GF-D8 (cell line): ENCODE measurements around the gene CRYL1.

ENCODE experiments used
- DNase-seq: peaks from one replicate; lab custom pipeline; 2025; lab: John Stamatoyannopoulos, UW

The CRYL1 gene

DNA sequence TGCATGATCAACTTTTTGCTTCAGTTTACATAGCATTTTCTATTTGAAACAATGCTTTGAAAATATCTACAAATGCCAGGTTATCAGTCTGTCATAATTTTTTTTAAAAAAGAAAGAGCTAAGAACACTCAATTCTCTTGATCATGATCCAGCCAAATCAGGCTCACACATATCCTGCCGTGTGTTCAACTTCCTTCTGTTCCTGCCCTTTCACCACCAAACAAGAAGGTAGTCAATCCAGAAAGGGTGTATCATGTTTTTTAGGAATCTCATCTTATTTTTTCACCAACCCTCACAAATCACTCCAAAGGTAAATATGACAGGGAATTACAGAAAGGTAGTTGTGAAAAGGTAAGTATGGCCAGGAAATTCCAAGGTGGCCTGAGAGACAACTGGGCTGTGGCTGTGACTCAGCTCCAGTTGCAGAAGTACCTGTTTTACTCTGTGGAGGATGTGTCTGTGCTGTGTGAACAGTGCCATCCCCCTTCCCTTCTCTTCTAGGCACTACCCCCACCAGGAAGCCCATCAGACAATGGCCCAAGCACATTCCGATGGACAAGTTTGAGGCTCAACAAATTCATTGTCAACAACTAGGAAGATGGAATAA lies 154.7 kb downstream of the CRYL1 start:
- DNase-seq: no peak

DNA sequence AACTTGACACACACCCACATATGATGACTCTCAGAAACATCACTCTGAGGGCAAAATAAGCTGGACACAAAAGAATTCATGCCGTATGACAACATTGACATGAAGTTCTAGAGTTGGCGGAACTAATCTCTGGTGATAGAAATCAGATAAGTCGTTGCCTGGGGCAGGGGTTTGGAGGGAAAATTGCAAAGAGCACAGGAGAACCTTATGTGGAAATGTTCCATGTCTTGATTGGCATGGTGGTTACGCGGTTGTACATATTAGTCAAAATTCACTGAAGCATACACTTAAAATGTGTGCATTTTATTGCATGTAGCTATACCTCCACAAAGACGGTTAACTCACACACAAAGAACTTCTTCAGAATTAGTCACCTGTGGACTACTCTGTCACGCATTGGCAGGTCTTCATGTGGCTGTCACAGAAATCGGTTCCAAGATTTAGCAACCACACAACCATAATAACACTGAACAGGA lies 155.7 kb downstream of the CRYL1 start:
- no peak for DNase-seq

DNA sequence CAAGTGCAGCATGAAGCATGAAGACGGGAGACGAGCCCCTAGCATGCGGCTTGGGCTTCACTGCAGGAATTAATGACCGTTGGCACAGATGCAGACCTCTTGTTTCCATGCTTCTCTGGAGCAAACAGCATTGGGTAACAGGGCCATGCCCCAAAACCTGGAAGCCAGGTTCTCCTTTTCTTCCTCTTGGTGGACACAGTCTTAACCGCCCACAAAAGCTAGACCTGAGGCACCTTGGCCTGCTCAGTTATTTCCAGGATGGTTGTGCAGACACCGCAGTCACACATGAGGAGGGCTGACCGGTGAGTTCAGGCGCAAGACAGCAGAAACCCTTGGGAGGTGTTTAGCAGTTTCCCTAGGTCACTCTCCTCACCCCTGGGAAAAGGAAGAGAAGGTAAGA lies 159.6 kb downstream of the CRYL1 start:
- DNase-seq: no peak

DNA sequence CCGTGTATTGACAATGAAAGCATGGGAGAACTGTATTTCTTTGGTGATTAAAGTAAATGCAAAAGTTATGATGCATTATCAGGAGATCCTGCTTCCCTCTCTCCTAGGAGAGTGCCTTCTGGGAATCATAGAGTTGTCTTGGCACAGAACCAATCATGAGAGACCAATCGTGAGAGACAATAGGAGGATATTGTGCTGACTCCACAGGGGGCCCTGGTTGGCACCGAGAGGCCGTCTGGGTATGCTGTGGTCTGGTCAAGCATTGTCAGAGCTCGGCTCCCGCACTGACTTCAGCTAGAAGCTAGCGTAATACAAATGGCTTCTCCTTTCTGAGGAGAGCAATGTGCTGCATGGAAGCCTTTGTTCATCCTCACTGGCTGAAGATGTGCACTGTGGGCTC lies 162.1 kb downstream of the CRYL1 start:
- no peak for DNase-seq

DNA sequence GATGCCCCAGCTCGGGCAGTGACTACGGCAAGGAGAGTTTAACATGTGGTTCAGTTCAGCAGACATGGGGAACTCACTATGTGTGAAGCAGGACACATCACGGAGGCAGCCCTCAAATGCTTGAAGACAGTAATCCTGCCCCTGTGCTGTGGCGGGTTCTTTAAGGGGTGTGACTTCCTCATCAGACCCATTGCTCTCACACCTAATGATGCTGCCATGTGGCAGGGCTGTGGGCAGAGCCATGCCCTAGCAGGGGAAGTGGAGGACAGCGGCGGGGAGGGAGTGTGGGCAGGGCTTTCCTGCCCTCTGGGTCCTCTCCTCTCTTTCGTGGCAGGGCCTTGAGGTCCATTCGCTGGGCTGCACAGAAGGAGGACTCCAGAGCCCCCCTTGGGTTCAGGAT lies 162.5 kb downstream of the CRYL1 start:
- DNase-seq: peak; percentile 15

DNA sequence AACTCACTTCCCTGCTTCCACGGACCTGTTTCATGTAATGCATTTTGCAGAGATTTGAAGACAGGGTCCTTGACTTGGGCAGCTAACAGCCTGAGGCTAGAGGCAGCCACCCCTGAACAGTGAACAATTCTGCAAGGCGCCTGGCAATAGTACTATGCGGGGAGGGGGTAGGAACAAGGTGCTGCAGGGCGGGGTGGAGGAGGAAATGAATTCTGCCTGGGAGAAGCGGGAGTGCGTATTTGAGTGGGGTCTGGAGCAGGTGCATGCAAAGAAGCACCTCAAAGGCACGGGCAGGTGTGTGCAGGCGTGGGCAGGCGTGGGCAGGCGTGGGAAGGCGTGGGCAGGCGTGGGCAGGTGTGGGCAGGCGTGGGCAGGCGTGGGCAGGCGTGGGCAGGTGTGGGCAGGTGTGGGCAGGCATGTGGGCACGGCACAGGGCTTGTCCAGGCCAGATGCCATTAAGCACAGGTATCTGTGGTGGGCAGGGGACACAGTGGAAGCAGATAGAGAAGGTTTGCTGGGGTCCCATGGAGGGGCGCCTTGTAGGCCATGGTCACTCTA lies 163.1 kb downstream of the CRYL1 start:
- DNase-seq: no peak

DNA sequence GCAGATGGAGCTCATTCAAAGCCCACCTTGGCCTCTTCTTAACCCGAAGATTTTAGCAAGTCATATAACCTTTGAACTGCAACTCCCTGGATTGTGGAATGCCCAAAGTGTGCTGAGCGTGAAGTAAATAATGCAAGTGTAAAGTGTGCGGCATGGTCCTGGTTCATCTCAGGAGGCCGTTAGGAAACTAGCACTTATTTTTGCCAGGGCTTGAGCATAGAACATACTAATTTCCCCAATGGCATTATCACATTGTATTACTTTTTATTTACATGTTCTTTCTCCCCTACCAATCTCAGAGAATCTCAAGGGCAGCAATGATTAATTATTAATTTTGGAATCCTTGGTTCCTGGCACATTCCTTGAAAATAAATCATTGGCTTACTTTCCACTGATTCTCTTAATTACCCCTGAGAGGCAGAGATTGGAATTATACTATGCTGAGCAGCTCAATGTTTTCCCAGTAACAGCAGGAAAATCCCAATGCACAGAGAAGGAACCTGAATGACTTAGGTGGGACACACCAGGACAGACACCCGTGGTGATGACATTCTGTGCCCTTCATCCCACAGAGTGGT lies 164.7 kb downstream of the CRYL1 start:
- no peak for DNase-seq

DNA sequence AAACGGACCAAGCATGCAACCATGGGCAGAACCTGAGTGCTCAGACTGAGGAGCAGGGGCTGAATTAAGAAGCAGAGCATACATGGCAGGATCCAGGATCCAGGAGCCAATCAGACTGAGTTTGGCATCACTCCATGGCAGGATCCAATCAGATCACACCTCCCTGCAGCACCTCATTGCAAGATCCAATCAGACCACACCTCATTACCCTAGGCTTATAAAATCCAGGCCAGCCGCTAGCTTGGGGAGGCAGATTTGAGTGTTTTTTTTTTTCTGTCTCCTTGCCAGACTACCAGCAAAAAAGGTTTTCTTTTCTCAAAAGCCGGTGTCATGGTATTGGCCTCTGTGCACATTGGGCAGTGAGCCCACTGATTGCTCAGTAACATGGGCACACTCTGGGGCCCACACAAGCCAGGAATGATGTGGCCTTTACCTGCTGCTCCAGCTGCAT lies 165.6 kb downstream of the CRYL1 start:
- DNase-seq: no peak

DNA sequence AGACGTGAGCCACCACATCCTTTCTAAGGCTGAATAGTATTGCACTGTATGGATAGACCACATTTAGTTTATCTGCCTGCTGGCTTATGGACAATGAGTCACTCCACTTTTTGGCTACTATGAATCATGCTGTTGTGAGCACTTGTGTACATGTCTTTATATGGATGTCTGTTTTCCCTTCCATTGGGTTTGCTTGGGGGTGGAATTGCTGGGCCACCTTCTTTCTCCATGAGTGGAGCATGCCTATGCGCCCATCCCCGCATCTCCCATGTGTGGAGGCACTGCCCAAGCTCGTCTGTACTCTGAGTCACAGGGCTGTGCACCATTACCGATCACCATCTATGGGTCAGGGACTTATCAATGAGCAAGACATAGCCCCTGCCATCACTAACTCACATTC lies 166.3 kb downstream of the CRYL1 start:
- no peak for DNase-seq

DNA sequence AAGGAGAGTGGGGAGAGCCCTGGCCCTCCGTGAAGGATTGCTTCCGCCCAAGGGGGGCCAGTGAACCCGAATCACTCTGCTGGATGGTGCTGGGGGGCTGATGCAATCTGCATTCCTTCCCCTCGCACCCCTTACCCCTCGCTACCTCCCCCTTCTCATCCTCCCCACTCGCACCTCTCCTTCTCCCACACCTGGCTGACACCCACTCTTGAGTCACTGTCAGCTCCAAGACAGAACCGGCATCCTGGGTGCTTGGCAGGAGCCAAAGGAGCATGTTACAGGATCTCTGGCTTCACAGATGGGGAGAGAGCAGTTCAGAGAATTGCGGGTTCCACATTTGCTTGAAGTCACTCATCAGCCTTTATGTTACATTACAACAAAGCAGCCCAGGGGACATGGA lies 167.6 kb downstream of the CRYL1 start:
- DNase-seq: no peak

DNA sequence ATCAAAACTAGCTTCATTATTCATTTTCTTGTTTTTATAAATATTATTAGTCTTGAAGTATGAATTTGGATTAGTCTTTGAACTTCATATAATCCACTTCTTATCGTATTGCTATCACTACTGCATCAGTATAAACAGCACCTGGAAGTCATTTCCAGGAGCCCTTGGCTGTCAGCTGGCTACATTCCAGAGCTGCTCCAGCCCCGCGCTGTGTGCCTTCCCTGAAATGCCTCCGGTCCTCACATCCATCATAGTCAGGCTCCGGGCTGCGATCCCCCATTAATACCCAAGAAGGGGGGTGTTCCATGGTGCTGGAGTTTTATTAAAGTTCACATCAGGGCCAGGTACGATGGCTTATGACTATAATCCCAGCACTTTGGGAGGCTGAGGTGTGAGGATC lies 169.2 kb downstream of the CRYL1 start:
- DNase-seq: no peak

DNA sequence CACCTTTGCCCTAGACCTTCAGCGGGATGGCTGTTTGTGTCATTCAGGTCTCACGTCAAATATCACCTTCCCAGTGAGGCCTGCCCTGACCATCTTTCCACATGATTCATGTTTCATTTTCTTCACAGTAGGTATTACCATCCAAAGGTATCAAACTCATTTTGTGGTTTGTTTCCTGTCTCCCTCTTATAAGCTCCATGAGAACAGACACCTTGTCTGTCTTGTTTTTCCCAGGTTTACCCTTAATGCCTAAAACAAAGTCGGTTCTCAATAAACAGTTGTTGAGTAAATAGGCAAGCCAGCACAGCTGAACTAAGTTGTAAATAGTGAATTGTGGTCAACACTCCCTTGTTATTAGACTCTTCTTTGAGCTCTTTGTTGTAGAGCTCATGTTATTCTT lies 170.9 kb downstream of the CRYL1 start:
- no peak for DNase-seq

DNA sequence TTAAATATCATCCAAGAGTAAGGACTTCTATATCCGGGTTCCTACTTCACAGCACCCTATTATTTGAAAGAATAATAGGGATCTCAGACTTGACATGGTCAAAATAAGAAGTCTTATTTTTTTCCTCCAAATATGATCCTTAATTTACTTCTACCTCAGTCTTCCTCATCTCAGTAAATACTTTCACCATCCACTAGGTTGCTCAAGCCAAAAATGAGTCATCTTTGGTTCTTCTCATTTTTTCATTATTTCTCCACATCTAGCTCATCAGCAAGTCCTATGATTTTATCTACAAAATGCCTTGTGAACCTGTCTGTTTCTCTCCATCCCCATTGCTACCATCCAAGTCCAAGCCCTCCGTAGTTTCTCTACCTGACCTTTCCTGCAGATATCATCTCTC lies 171.7 kb downstream of the CRYL1 start:
- peak; percentile 30 for DNase-seq
